ENCODE measurements around the gene SFT2D3.

- TF ChIP-seq EZH2 (IDR thresholded peaks at IDR 0.05) (no peak), POLR2AphosphoS5 (IDR thresholded peaks at IDR 0.05; ENCODE audit: borderline replicate concordance, low read depth, low read length) (no peak), FOXP2 (optimal IDR thresholded peaks at IDR 0.05; ENCODE audit: control extremely low read depth, extremely low read length, insufficient read depth) (no peak)
Observed at GRCh38 chr2:127704641-127705390, 3.5 kb downstream of the SFT2D3 start.
